Muscle of back (tissue), 11 donors: ENCODE data around the gene TAX1BP1. TPM values are rescaled to one million over a fixed set of nuclear protein-coding genes. Genes with fewer than 3 reads are reported as not detected.

ENCODE experiments used
- DNase-seq, 3 donors: peaks; one replicate each; pipeline versions ENCODE4 v3.0.0 to v3.0.0-alpha.2; 2013
- polyA plus RNA-seq, 10 donors: library from polyadenylated mRNA; unstranded; fragments of 120-200 nt; gene quantifications; one replicate each; pipeline ENCODE4 v1.2.1, GENCODE V29; 2013; ENCODE audit not compliant: insufficient read length in 10 of 10

The TAX1BP1 gene
- polyA plus RNA-seq, 10 donors = 50.3 to 68.8 (median 58.4) TPM

DNA sequence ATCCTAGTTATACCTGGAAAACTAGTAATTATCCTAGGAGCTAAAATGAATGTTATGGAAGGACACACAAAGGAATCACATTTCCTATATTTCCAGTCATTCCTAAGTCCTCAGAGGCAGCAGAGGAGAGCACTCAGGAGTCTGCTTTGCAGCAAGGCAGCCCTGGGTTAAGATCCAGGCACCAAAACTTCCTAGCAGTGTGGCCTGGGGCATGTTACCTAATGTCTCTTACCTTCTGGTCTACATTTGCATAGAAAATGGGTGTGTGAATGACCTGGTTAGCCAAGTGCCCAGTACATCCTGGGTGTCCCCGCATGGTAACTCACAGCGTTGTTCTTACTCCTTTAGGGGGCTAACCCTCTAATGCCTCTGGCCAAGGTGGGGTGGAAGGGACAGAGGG lies 135.9 kb downstream of the TAX1BP1 start:
- DNase-seq = no peak

- no peak for DNase-seq
Observed at GRCh38 chr7:27876756-27877155, 136.8 kb downstream of the TAX1BP1 start.

Other genes starting within 250 kb of the TAX1BP1 start
- 10 to 100 TPM; 23.4 to 29.8 (median 28.7) TPM for gene HIBADH, start 77.3 kb upstream of the TAX1BP1 start, polyA plus RNA-seq